Activated naive CD4-positive, alpha-beta T cell (primary cell): Measurements from ENCODE around the gene SLX4IP.

ENCODE experiments used
- DNase-seq, 4 experiments: peaks; one replicate each; lab custom pipeline; 2025; lab: John Stamatoyannopoulos, UW

Gene SLX4IP

DNA sequence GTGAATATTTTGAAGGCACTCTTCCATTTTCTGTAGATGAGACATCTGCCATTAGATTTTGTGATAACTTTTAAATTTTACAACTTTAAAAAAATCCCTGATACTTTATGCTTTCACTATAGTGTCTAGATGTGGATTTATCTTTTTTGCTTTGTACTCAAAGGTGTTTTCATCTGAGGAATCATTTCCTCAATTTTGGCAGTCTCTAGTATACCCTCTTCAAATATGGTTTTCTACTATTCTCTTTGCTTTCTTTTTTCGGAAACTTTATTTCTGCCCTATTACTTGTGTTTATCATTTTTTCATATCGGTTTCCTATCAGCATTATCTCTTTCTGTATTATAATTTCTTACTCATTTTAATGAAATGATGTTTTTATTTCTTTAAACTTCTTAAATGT is 62.2 kb downstream of the SLX4IP start:
- DNase-seq, result no peak

DNA sequence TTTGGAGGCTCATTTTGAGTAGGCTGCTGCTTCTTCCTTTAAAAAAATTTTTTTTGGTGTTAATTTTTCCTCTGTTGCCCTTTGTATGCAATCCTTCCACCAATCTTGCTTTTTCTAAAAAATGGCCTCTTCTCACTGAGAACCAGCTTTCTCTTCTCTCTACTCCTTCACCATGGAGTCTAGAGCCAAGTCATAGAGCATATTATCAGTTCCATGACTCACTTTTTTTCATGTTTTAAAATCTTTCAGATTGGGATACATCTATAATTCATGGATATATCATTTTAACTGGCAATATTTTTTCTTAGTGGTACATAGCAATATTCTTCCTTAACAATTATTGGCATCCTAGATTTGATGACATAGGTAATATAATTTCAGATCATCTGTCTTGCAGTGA is 62.7 kb downstream of the SLX4IP start:
- no peak for DNase-seq

- DNase-seq, result no peak
Observed at GRCh38 chr20:10498200-10498599, 63.1 kb downstream of the SLX4IP start.

DNA sequence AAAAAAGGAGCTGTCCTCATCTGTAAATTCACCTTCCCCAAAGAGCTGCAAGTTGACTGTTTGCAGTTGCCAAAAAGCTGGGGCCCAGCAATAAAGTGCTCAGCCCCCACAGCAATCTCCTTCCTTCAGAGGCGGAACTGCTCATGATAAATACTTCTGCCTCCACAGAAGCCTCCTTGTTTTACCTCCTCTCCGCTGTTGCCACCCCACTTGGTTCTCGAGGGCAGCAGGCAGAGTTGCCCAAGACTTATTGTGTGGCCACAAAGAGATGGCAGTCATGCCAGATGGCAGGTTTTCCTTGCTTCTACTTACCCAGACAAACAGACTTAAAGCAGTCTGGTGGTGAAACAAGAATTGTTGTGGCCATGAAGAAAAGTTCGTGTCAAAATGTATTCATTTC is 66.3 kb downstream of the SLX4IP start:
- no peak for DNase-seq

DNA sequence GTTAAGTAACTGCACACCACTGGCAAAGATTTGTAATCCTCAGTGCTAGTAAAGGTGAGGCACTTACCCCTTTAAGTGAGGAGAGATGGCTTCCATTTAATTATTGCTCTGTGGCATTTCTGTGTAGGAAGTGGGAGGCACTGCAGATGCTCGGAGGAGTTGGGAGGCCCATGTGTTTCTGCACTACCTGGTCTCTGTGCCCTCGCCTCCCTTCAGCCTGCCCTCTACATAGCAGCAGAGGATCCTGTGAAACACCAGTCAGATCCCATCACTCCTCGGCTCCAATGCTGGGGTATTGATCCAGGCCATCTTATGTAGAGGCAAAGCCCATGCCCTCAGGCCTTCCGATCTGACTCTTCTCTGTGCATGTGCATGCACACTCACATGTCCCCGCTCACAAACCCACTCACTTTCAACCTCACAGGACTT is 67.0 kb downstream of the SLX4IP start:
- DNase-seq, result no peak

DNA sequence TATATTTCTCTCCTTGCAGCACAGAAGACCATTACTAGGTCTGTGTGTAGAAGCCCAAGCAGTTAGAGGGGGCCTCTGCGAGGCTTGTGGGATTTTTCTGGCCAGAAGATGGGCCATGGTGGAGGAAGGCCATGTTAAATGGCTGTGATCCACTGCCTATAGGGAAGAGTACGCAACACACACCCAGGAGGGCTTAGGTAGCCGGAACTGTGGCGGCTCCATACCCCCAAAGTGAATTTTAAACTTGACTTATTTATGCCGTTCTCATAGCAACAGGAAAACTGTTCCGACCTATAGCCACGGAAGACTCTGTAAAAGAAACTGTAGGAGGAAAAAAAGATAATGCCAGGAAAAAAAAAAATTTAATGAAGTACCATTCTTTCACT is 69.5 kb downstream of the SLX4IP start:
- DNase-seq, result no peak

DNA sequence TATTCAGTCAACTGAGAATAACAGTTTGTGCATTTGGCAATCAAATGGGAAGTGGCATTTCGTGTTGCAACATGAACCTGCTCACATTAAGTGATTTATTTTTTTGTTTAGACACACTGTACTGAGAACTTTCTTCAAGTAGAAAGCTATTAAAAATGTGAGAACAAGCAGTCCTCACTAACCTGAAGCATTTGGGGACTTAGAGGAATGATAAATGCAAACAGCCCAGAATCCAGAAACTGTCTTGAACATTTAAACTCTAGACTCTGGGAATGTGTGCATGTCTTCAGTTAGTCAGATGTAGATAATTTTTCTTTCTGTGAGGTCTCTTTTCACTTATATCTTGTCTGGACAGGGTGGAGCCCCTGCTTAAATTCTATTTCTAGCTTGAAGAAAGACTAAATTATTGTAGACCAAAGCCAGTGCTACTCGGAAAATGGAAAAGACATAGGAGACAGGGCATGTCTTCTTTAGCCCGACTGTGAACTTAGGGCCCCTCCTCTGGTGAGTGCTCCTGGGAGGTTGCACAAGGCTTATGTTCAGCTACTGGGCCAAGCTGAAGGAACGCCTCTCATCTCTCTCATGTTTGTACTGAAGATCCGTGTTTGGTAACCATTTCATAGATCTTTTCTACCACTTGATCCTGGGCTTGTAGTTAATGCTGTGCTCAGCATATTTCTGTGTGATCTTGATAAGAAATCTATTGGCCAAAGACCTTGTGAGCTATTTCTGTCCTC is 70.1 kb downstream of the SLX4IP start:
- no peak for DNase-seq

DNA sequence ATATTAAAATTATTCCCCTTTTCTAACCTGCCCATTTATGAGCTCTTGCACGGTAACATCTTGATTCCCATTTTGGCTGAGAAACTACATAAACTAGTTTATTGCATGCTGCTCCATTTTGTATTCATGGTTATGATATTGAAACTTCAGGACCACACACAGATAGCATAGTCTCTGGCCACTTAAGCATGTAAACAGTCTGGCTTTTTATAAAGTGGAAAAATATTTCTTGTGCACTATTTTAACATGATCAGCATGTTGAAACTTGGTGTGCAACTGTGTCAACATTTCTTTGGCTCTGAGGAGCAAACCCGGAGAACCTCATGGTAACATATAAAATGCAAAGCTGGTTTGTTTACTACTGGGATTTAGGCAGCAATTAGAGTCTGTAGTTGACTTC is 70.7 kb downstream of the SLX4IP start:
- no peak for DNase-seq

DNA sequence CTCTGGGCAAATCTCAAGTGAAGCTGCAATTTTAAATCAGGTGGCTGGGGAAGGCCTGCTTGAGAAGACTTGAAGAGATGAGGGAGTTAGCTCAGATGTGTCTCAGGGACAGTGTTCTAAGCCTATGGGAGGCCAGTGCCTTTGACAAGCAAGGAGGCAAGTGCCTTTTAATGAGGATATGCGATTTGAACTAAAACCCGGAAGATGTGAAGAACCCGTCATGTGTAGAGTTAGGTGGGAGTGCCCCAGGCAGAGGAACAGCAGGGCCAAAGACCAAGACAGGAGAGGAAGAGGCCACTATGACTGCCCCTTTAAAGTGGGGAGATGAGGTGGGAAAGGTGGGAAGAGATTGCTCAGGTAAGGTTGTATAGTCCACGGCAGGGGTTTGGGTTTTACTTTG is 71.9 kb downstream of the SLX4IP start:
- no peak for DNase-seq

- DNase-seq, result no peak
Observed at GRCh38 chr20:10508060-10508459, 73.0 kb downstream of the SLX4IP start.

GRCh38 chr20:10508468-10509251 is 73.6 kb downstream of the SLX4IP start:
- DNase-seq, result no peak

GRCh38 chr20:10509376-10509775 is 74.3 kb downstream of the SLX4IP start:
- no peak for DNase-seq

DNA sequence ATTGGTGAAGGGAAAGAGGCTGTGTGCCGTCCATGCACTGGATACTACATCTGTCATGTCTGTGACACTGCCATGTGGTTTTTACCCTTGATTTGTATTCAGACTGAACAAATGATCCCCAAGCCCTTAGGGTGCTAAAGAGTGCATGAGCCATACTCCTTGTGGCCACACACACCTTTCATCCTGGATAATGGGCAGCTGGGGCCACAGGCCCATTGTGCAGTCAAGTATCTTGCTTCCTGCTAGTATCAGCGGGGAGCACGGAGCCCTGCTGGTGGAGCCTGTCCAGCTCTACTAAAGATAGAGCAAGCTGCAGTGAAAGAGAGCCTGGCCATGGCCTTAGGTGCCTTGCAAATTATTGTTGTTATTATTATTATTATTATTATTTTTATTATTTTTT is 75.1 kb downstream of the SLX4IP start:
- no peak for DNase-seq

DNA sequence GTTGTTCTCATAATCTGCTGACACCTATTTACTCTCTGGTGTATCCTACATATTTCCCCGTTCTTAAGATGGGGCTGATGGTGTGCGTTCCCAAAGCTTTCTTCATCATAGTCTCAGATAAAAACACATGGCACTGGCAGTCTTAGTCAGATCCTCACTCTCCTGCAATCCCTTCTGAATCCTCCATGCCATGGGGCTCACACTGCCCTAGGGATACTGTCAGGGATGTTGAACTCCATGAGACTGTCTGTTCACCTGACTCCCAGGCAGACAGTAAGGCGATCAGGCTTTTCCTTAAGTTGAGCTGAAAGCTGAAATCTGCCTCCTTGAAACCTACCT is 76.0 kb downstream of the SLX4IP start:
- no peak for DNase-seq

DNA sequence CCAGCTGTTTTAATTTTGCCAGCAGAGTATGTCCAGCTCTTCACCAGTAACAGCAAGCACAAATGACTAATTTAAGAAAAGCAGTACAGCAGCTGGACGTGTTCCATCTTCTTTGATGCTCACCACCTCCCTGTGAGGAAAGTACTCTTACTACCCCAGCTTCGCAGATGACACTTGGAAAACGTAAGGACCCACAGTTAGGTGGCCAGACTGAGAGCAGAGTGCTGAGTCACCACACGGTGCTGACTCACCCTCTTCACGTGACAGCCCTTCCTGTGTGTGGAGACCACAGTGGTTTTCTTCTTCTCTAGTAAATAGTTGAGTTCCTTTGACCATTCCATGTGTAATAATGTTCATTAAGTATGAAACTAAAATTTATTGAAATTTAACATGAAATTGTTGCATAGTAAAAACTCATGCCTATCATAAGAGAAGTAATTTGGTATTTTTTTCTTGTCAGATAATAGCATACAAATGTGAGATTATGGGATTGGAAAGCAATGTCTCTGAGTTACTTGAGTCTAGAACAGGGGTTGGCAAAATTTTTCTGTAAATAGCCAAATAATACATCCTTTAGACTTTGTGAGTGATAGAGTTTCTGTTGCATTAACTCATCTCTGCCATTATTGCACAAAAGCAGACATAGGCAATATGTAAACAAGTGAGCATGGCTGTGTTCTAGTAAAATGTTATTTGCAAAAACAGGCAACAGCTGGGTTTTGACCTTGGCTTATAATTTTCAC is 76.6 kb downstream of the SLX4IP start:
- peak in 1 of 4 experiments; percentile 3 for DNase-seq

DNA sequence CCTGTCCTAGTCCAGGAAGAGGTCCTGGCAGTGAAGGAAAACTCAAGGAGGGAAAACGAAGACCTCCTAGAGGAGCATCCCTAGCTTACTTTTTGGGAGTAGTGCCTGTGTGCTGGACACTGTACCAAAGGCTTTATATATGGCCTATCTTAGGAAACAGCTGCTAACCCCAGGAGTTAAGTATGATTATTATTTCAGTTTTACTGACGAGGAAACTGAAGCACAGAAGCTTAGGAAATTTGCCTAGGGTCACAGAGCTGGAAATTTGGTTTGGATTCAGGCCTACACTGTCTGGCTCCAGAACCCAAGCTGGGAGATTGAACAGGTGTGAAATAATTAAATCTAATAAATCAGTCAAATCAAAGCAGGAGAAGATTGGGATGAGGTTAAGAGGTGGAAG is 78.0 kb downstream of the SLX4IP start:
- no peak for DNase-seq

GRCh38 chr20:10513931-10514575 is 78.9 kb downstream of the SLX4IP start:
- no peak for DNase-seq

- DNase-seq, result no peak
Observed at GRCh38 chr20:10516529-10516928, 81.4 kb downstream of the SLX4IP start.

DNA sequence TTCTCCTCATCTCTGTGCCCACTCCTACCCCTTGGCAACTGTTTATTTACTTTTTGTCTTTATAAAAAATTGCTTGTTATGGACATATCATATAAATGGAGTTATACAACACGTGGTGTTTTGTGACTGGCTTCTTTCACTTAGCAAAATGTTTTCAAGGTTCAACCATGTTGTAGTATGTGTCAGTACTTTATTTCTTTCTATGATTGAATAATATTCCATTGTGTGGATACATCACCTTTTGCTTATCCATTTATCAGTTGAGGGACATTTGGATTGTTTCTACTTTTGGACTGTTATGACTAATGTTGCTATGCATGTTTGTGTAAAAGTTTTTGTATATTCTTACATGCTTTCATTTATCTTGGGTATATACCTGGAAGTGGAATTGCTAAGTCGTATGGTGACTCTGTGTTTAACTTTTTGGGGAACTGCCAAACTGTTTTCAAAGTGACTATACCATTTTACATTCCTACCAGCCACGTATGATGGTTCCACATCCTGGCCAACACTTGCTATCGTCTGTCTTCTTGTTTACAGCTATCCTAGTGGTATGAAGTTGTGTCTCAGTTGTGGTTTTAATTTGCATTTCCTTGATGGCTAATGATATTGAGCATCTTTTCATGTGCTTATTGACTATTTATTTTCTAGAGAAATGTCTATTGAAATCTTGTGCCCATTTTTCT is 84.4 kb downstream of the SLX4IP start:
- DNase-seq, result no peak

- no peak for DNase-seq
Observed at GRCh38 chr20:10520528-10520927, 85.4 kb downstream of the SLX4IP start.

GRCh38 chr20:10521068-10521831 is 86.1 kb downstream of the SLX4IP start:
- no peak for DNase-seq
